Heart right ventricle (tissue), 16 donors: ENCODE results near the gene BIN1. TPM values are rescaled to one million over a fixed set of nuclear protein-coding genes. Genes with fewer than 3 reads are reported as not detected.

Experiments
- ATAC-seq, 8 donors: fragments of 200-7000 bp; cut with Tn5 transposase; one replicate each; pipeline ENCODE4 v1.9.1; 2020; ENCODE audit warnings: mild to moderate bottlenecking in 8 of 8, moderate library complexity in 8 of 8, moderate number of reproducible peaks in 1 of 8
- DNase-seq, 2 donors: peaks; one replicate each; pipeline ENCODE4 v3.0.0-alpha.2; 2020
- H3K27ac ChIP-seq, 10 donors: fragments of 200-600 bp; sonication (generic) in 2 of 10; one replicate each; pipeline versions ENCODE4 v1.5.0 to v1.8.0; 2020 to 2022; ENCODE audit warnings: mild to moderate bottlenecking in 3 of 10
- H3K27me3 ChIP-seq, 7 donors: fragments of 200-600 bp; one replicate each; pipeline ENCODE4 v1.8.0; 2021 to 2022; ENCODE audit warnings: mild to moderate bottlenecking in 2 of 7
- H3K36me3 ChIP-seq, 9 donors: fragments of 200-600 bp; sonication (generic) in 1 of 9; one replicate each; pipeline versions ENCODE4 v1.5.0 to v1.8.0; 2020 to 2022; ENCODE audit warnings: mild to moderate bottlenecking in 2 of 9
- H3K4me1 ChIP-seq, 9 donors: fragments of 200-600 bp; sonication (generic) in 1 of 9; one replicate each; pipeline versions ENCODE4 v1.5.0 to v1.8.0; 2020 to 2022; ENCODE audit warnings: mild to moderate bottlenecking in 4 of 9
- H3K4me3 ChIP-seq, 10 donors: fragments of 200-600 bp; sonication (generic) in 2 of 10; one replicate each; pipeline versions ENCODE4 v1.5.0 to v1.8.0; 2020 to 2022; ENCODE audit warnings: mild to moderate bottlenecking in 7 of 10, moderate library complexity in 2 of 10
- H3K9me3 ChIP-seq, 11 donors: fragments of 200-600 bp in 10 of 11; sonication (generic) in 2 of 11; one replicate each; pipeline versions ENCODE4 v1.5.0 to v1.8.0; 2013 to 2022; ENCODE audit warnings: mild to moderate bottlenecking in 2 of 11, control low read depth in 1 of 11, moderate library complexity in 1 of 11
- CTCF ChIP-seq, 9 donors: fragments of 200-600 bp; sonication (generic) in 2 of 9; IDR thresholded peaks; one replicate each; pipeline versions ENCODE4 v1.5.0 to v1.8.0; 2021 to 2022; ENCODE audit warnings: antibody characterized with exemption in 9 of 9, mild to moderate bottlenecking in 5 of 9, moderate library complexity in 1 of 9
- WGBS, 2 donors: extraction: QIAGEN DNeasy Blood & Tissue Kit; methylation state at CpG; one replicate each; pipeline ENCODE4 v1.1.7; 2013; ENCODE audit warnings: inconsistent platforms in 1 of 2; 5-methylcytosine and 5-hydroxymethylcytosine counted together
- intact Hi-C, 10 donors: fragments of 100-400 bp; cut with DNase I; formaldehyde crosslinking; loops; one replicate each; pipeline versions ENCODE4 v1.11.1 to v1.14.2; 2022
- polyA plus RNA-seq, 2 donors: library from polyadenylated mRNA; stranded (reverse); fragments of 200-250 nt; gene quantifications; one replicate each; pipeline ENCODE4 v1.2.3, GENCODE V29; 2013
- total RNA-seq, 10 donors: library from RNA; stranded (reverse); fragmentation: NEBNext Ultra II Directional in 3 of 10; extraction: Animal tissue kit (Norgen Biotek cat#: 25700) in 3 of 10; gene quantifications; one replicate each; pipeline versions ENCODE4 v1.2.1 to v1.2.4, GENCODE V29; 2021 to 2023
- donor health status: Arrhythmogenic right ventricular cardiomyopathy.
- donor health status: ischemic (EF 13 %, LVEDD 7.1; RV severe dilation, severe dysfunction).
- donor health status: healthy with polysubstance abuse.
- donor health status: DM: no; HTN: yes; CAD: no.
- donor health status: DM: no; HTN: no; CAD: no.
- donor health status: ischemic (EF 25% LVEDD 6.9; RV normal size, moderate dysfunction).
- donor health status: ischemic (EF 25% LVEDD 5.7; RV mildly dilated, moderate dysfunction).
- donor health status: healthy.
- donor health status: DM: yes; HTN: yes; CAD: no.
- donor health status: Ischemic cardiomyopathy.
- donor health status: ischemic (EF 35%, LVEDD 5.7; RV mildly dilated, moderate dysfunction).
- donor health status: nonischemic (EF 11% LVEDD 7.7; RV severe dilation, severe dysfunction).
- donor health status: DM: yes; HTN: yes; CAD: no.
- donor health status: PGD.
- donor health status: ischemic (EF 29% LVEDD 5.4; RV normal size, mild dysfunction).
- donor health status: nonischemic (EF 23%, LVEDD 6.1; RV moderate dilation, normal function).

BIN1 gene
- total and polyA plus RNA-seq, 12 donors, result 8.4 to 21.7 (median 16.0) TPM

DNA sequence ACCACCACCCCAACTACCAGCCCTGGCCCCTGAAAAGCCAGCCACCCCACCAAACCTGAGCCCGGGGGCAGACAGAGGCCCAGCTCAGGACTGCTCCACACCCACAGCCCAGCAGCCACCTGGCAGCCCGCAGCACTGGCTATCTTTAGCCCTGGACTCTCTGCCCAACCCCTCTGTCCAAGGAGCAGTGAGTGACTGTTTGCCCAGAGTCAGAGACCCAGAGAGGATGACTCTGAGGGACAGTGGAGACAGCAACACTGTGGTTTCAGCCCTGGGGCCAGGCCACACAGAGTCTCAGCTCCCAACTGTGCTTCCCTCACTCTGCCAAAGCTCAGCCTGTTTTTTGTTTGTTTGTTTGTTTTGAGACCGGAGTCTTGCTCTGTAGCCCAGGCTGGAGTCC, 32.6 kb downstream of the BIN1 start:
- intact Hi-C loops, result no loop called here
- Histone ChIP-seq H3K27ac (no peak overlapping the region), H3K9me3 (no peaks in the 10 kb centered on the region), H3K4me1 (peaks cover 0 to 22% (median 5%) of the 10 kb centered on the region in 9 donors), H3K36me3 (peaks cover 0 to 9% (median 0%) of the 10 kb centered on the region in 9 donors), H3K27me3 (no peaks in the 10 kb centered on the region), H3K4me3 (no peak overlapping the region)
- ATAC-seq, result peak in 6 of 8 donors; percentile 12 to 67 (median 44)
- 62 to 73% methylated on average over 3 of the region's 3 CpGs for WGBS, 2 donors
- no peak for DNase-seq
- no peak for TF ChIP-seq CTCF (IDR thresholded peaks at IDR 0.05)

DNA sequence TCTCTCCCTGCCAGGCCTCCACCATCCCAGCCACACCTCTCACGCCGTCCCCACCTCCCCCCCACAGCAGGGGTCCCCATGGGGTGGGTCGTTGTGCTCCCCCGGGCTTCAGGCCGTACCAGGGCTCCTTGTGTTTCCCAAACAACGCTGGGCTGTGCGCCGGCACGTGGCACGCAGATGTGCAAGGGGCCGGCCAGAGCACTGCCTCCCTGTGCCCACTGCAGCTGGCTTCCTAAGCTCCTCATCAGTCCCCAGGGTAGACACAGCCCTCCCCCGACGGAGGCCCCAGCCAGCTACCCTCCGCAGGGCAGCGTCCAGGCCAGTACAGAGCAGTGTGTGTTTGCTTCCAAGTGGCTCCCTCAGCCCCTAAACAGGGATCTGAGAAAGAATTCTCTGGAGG, 34.0 kb downstream of the BIN1 start:
- intact Hi-C loops, result no loop called here
- 62 to 68% methylated on average over 15 of the region's 15 CpGs for WGBS, 2 donors
- no peaks in the 10 kb centered on the region for H3K27me3 ChIP-seq
- no peak overlapping the region for H3K4me3 ChIP-seq
- H3K4me1 ChIP-seq, result peaks cover 0 to 19% (median 5%) of the 10 kb centered on the region in 9 donors
- TF ChIP-seq CTCF (IDR thresholded peaks at IDR 0.05), result no peak
- no peak for DNase-seq
- peak in 1 of 8 donors; percentile 13 for ATAC-seq
- peaks cover 0 to 16% (median 0%) of the 10 kb centered on the region in 9 donors for H3K36me3 ChIP-seq
- H3K27ac ChIP-seq, result no peak overlapping the region
- no peaks in the 10 kb centered on the region for H3K9me3 ChIP-seq

DNA sequence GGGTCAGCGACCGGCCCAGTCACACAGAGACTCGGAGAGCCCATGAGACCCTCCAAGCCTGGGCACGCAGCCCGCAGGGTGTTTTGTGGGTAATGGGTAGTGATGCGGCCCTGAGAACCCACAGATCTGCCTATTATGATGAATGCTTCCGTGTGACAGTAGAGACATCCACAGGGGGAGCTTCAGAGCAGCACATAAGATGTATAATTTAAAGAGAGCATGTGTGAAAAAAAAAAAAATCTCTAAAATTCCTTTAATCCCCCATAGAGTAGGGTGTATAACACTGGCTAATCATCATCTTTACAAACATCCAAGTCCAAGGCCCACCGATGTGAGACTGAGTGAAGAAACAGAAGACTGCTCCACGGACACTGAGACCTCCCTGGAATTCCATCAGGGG, 34.6 kb downstream of the BIN1 start:
- ATAC-seq (no peak), DNase-seq (no peak)
- Histone ChIP-seq H3K4me3 (no peak overlapping the region), H3K36me3 (peaks cover 0 to 16% (median 0%) of the 10 kb centered on the region in 9 donors), H3K4me1 (peaks cover 0 to 25% (median 10%) of the 10 kb centered on the region in 9 donors), H3K27me3 (no peaks in the 10 kb centered on the region), H3K9me3 (no peaks in the 10 kb centered on the region), H3K27ac (no peak overlapping the region)
- no peak for TF ChIP-seq CTCF (IDR thresholded peaks at IDR 0.05)
- intact Hi-C loops, result no loop called here
- 80 to 86% methylated on average over 9 of the region's 9 CpGs for WGBS, 2 donors

- peaks cover 0 to 16% (median 0%) of the 10 kb centered on the region in 9 donors for H3K36me3 ChIP-seq
- no peak for ATAC-seq
- H3K27ac ChIP-seq, result no peak overlapping the region
- no peaks in the 10 kb centered on the region for H3K27me3 ChIP-seq
- no peak for DNase-seq
- TF ChIP-seq CTCF (IDR thresholded peaks at IDR 0.05), result no peak
- H3K4me3 ChIP-seq, result no peak overlapping the region
- WGBS, 2 donors, result 92 to 96% methylated on average over 9 of the region's 9 CpGs
- peaks cover 0 to 28% (median 10%) of the 10 kb centered on the region in 9 donors for H3K4me1 ChIP-seq
- intact Hi-C loops, result no loop called here
- H3K9me3 ChIP-seq, result no peaks in the 10 kb centered on the region
Measured at GRCh38 chr2:127071901-127072328, 35.0 kb downstream of the BIN1 start.
